GM12892 (cell line): Measurements from ENCODE around the gene TPSD1.

Experiments used
- POLR2A ChIP-seq: IDR thresholded peaks from 2 replicates; pipeline ENCODE4 v1.6.1; 2011; ENCODE audit warnings: low read depth, low read length, control low read depth
- POLR2AphosphoS5 ChIP-seq: IDR thresholded peaks from 2 replicates; pipeline ENCODE4 v1.6.1; 2011; ENCODE audit warnings: low read depth, low read length, control low read depth
- TAF1 ChIP-seq: IDR thresholded peaks from 2 replicates; pipeline ENCODE4 v1.6.1; 2011; ENCODE audit warnings: low read depth, mild to moderate bottlenecking, control low read depth, low read length, borderline replicate concordance

GRCh38 chr16:1271380-1271723 lies 15.5 kb downstream of the TPSD1 start:
- TF ChIP-seq POLR2A: no peak
- no peak for TF ChIP-seq TAF1
- no peak for TF ChIP-seq POLR2AphosphoS5
